Body of pancreas (tissue), 4 donors: ENCODE data around the gene SYK. TPM values are rescaled to one million over a fixed set of nuclear protein-coding genes. Genes with fewer than 3 reads are reported as not detected.

Source experiments
- ATAC-seq: fragments of 150-250 bp; one replicate; pipeline ENCODE4 v1.9.1; 2016
- DNase-seq, 4 donors: peaks; one replicate each; pipeline ENCODE4 v3.0.0-alpha.2; 2019
- H3K27ac ChIP-seq, 4 donors: fragments of 200-600 bp; sonication (generic); 1 replicate in 3 of 4; 2 replicates in 1 of 4; pipeline versions ENCODE4 v1.5.1 to v1.6.1; 2016 to 2019; ENCODE audit warnings: mild to moderate bottlenecking in 1 of 4, mixed read lengths in 1 of 4, moderate library complexity in 1 of 4
- H3K27me3 ChIP-seq, 2 donors: fragments of 200-600 bp; sonication (generic); one replicate each; pipeline ENCODE4 v1.6.0; 2016; ENCODE audit warnings: mild to moderate bottlenecking in 1 of 2
- H3K36me3 ChIP-seq, 2 donors: fragments of 200-600 bp; sonication (generic); replicated peaks in 1 of 2; 2 replicates each; pipeline ENCODE4 v1.5.1; 2016; ENCODE audit warnings: low read depth in 2 of 2; ENCODE audit not compliant: insufficient read depth in 1 of 2
- H3K4me1 ChIP-seq: fragments of 200-600 bp; sonication (generic); one replicate; pipeline ENCODE4 v1.6.0; 2016
- H3K4me3 ChIP-seq, 2 donors: fragments of 200-600 bp; sonication (generic); 1 replicate in 1 of 2; 2 replicates in 1 of 2; pipeline ENCODE4 v1.5.1; 2016 to 2019
- H3K9me3 ChIP-seq, 3 donors: fragments of 200-600 bp; sonication (generic); 1 replicate in 2 of 3; 2 replicates in 1 of 3; pipeline ENCODE4 v1.5.1; 2016
- POLR2A ChIP-seq, 3 donors: fragments of 450-650 bp; IDR thresholded peaks; one replicate each; pipeline ENCODE4 v1.6.1; 2016; ENCODE audit warnings: antibody characterized with exemption in 3 of 3, mild to moderate bottlenecking in 2 of 3
- WGBS, 2 donors: methylation state at CpG; one replicate each; pipeline ENCODE4 v1.1.5; 2017; 5-methylcytosine and 5-hydroxymethylcytosine counted together
- intact Hi-C: fragments of 100-400 bp; cut with DNase I; formaldehyde crosslinking; loops from one replicate; pipeline ENCODE4 v1.15.1; 2023
- total RNA-seq, 2 donors: library from RNA; depleted of rRNA; stranded (reverse); fragments of >200 nt; gene quantifications; one replicate each; pipeline ENCODE4 v1.1.0, GENCODE V29; 2016
- TF ChIP-seq, protein P1 (sequence below), 7 experiments: fragments of 450-650 bp in 4 of 7; fragments of 200-600 bp in 3 of 7; sonication (generic) in 3 of 7; IDR thresholded peaks; one replicate each; pipeline ENCODE4 v1.5.1; 2016 to 2019; ENCODE audit warnings: antibody characterized with exemption in 7 of 7

SYK gene
- total RNA-seq, 2 donors from 2014 or later, result 10.5 to 11.2 TPM

DNA sequence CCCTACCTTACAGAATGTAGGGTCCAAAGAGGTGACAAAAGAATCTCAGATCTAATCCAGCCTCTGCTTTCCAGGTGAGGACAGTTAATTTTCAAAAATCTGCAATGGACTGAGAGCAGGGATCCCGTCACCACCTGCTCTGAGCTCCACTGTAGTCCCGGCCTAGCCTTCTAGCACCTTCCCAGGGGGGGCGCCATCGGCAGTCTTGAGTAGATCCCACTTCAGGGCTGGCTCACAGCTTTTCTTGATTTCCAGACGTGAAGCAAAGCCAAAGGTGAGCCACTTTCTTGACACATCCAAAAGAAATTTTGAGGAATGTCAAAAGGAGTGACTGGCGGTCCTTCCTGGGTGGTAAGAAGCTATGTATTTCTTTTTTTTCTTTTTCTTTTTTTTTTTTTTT, 114.1 kb downstream of the SYK start:
- Histone ChIP-seq H3K27ac (no peak overlapping the region), H3K4me3 (no peak overlapping the region), H3K9me3 (no peaks in the 10 kb centered on the region), H3K36me3 (no peaks in the 10 kb centered on the region), H3K27me3 (no peaks in the 10 kb centered on the region), H3K4me1 (no peaks in the 10 kb centered on the region)
- WGBS, 2 donors, result 71 to 76% methylated on average over 6 of the region's 6 CpGs
- intact Hi-C loops, result no loop called here
- TF ChIP-seq POLR2A (IDR thresholded peaks at IDR 0.05), result no peak
- TF ChIP-seq, protein P1, sequence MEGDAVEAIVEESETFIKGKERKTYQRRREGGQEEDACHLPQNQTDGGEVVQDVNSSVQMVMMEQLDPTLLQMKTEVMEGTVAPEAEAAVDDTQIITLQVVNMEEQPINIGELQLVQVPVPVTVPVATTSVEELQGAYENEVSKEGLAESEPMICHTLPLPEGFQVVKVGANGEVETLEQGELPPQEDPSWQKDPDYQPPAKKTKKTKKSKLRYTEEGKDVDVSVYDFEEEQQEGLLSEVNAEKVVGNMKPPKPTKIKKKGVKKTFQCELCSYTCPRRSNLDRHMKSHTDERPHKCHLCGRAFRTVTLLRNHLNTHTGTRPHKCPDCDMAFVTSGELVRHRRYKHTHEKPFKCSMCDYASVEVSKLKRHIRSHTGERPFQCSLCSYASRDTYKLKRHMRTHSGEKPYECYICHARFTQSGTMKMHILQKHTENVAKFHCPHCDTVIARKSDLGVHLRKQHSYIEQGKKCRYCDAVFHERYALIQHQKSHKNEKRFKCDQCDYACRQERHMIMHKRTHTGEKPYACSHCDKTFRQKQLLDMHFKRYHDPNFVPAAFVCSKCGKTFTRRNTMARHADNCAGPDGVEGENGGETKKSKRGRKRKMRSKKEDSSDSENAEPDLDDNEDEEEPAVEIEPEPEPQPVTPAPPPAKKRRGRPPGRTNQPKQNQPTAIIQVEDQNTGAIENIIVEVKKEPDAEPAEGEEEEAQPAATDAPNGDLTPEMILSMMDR (IDR thresholded peaks at IDR 0.05), result no peak
- DNase-seq (peak in 3 of 4 donors; percentile 22 to 50 (median 34)), ATAC-seq (no peak)

DNA sequence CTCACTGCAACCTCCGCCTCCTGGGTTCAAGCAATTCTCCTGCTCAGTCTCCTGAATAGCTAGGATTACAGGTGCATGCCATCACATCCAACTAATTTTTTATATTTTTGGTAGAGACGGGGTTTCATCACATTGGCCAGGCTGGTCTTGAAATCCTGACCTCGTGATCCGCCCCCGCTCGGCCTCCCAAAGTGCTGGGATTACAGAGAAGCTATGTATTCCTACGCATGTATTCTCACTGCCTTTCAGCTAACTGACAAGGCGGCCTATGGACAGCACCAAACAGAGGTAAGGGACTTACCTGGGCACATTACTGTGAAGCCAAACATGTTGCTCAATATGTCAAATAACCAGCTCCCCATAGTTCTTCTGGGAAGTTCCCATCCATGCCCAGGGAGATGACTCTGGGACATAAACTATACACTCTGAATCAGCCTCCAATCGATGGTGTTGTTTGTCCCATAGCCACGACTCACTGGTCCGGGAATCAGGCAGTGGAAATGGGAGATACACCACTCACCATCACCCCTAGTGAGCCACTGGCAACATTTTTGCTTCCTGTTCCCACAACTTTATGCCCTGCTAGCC, 114.6 kb downstream of the SYK start:
- WGBS, 2 donors, result 79 to 83% methylated on average over 10 to 11 of the region's 11 CpGs
- H3K36me3 ChIP-seq, result no peaks in the 10 kb centered on the region
- H3K27me3 ChIP-seq, result no peaks in the 10 kb centered on the region

DNA sequence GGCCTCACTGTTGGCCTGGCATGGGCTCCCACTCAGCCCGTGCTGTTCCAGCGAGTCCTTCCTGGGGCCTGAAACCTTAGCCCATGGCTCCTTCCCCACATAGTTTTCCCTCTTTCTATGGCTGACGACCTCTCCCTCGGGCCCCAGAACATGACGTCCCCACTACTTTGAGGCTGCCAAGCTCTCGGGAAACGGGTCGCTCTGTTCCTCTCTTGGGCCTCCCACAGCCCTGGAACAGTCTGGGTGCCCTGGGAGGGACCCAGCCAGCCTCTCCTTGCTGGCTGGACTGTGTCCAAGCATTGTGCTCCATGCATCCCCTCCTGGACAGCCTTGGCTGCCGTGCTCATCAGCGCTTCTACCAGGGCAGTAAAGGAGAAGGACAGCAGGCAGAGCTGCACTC, 118.3 kb downstream of the SYK start:
- ATAC-seq (no peak), DNase-seq (peak in 3 of 4 donors; percentile 13 to 21 (median 16))
- 41 to 90% methylated on average over 10 of the region's 10 CpGs for WGBS, 2 donors
- H3K27ac ChIP-seq, result no peak overlapping the region
- TF ChIP-seq, protein P1 (IDR thresholded peaks at IDR 0.05), result no peak
- no peak for TF ChIP-seq POLR2A (IDR thresholded peaks at IDR 0.05)
- no peaks in the 10 kb centered on the region for H3K9me3 ChIP-seq
- no peaks in the 10 kb centered on the region for H3K36me3 ChIP-seq
- peaks cover 11% of the 10 kb centered on the region for H3K4me1 ChIP-seq
- H3K27me3 ChIP-seq, result no peaks in the 10 kb centered on the region
- intact Hi-C loops, result no loop called here
- no peak overlapping the region for H3K4me3 ChIP-seq

More for the DNA sequence above, 114.6 kb downstream of the SYK start:
- DNase-seq, result no peak
- no peak overlapping the region for H3K27ac ChIP-seq
- ATAC-seq, result no peak
- intact Hi-C loops, result no loop called here
- no peak overlapping the region for H3K4me3 ChIP-seq
- H3K9me3 ChIP-seq, result no peaks in the 10 kb centered on the region
- peaks cover 5% of the 10 kb centered on the region for H3K4me1 ChIP-seq
- TF ChIP-seq, protein P1 (IDR thresholded peaks at IDR 0.05), result no peak
- TF ChIP-seq POLR2A (IDR thresholded peaks at IDR 0.05), result no peak

DNA sequence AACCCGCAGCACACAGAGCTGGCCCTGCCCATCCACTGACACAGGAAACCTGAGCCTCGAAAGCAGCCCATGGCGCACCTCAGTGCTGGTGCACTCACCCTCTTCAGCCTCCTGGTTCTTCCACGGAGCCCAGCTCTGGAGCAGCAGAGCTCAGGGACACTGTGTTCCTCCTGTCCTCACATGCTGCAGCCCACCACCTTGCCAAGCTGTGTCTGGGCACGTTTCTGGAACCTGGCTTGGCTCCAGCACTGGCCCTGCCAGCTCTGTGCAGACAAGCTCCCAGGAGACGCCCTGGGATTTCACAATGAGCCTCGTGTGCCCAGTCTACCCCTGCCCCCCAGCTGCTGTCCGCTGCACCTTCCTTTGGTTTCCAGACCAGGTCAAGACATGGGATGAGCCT, 119.5 kb downstream of the SYK start:
- Histone ChIP-seq H3K27me3 (no peaks in the 10 kb centered on the region), H3K27ac (peak overlapping the region in 2 of 4 donors; percentile 0 to 46), H3K36me3 (no peaks in the 10 kb centered on the region), H3K9me3 (no peaks in the 10 kb centered on the region), H3K4me1 (peaks cover 11% of the 10 kb centered on the region), H3K4me3 (no peak overlapping the region)
- ATAC-seq (peak; percentile 85), DNase-seq (peak; percentile 51 to 83 (median 79))
- 40 to 52% methylated on average over 4 to 8 of the region's 8 CpGs for WGBS, 2 donors
- intact Hi-C loops, result no loop called here
- no peak for TF ChIP-seq POLR2A (IDR thresholded peaks at IDR 0.05)

DNA sequence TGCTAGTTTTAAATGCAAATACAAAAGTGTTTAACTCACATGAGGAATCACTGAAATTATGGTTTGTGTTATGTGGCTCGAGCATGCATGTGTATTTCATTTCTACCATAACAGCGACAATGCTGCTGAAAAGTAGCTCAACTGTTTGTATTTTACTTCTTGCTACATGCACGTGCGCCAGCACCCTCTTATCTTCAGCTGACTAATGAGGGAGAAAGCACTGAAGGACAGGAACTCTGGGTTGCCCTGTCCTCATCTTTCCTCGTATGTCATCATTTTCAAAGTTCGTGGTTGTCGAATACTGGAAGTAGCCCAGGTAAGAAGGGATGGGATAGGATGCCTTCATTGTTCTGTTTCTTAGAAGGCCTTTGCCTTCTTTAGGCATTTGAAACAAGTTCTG, 120.3 kb downstream of the SYK start:
- Histone ChIP-seq H3K27me3 (no peaks in the 10 kb centered on the region), H3K4me1 (peaks cover 11% of the 10 kb centered on the region), H3K36me3 (no peaks in the 10 kb centered on the region), H3K9me3 (no peaks in the 10 kb centered on the region), H3K27ac (no peak overlapping the region), H3K4me3 (no peak overlapping the region)
- DNase-seq (no peak), ATAC-seq (no peak)
- 82 to 88% methylated on average over 7 of the region's 7 CpGs for WGBS, 2 donors
- TF ChIP-seq, protein P1 (IDR thresholded peaks at IDR 0.05), result no peak
- TF ChIP-seq POLR2A (IDR thresholded peaks at IDR 0.05), result no peak
- intact Hi-C loops, result no loop called here
